OCI-LY7 (cell line): ENCODE results near the gene STAG1.

Source experiments
- CTCF ChIP-seq: fragments of 200-600 bp; sonication (generic); conservative IDR thresholded peaks from 2 replicates; pipeline ENCODE4 v1.5.1; 2014; ENCODE audit warnings: mild to moderate bottlenecking, antibody characterized with exemption, low read length, moderate library complexity, mixed read lengths
- EZH2phosphoT487 ChIP-seq: fragments of 200-600 bp; sonication (generic); IDR thresholded peaks from 2 replicates; pipeline ENCODE4 v1.6.1; 2018; ENCODE audit warnings: low read depth, borderline replicate concordance, mild to moderate bottlenecking, mixed run types, antibody characterized with exemption, low read length, moderate library complexity, mixed read lengths

DNA sequence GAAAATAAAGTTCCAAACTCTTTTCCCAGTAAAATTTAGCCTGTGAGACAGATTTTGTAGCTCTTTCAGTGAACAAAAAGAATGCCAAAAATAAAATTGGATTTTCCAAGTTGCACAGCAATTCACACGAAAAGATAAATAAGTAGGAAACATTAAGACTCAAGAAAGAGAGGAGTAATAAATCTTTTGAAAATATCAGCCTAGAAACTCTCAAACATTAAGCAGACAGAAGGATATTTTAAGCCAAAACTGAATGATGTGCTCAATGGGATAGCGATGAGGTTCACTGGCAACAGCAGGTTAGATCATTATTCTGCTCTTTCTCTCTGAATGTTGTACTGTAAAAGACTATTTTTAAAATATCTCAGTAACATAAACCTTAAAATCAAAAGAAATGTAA, 115.0 kb downstream of the STAG1 start:
- no peak for TF ChIP-seq CTCF
- no peak for TF ChIP-seq EZH2phosphoT487
